ENCODE measurements around the gene EBI3. TPM values are rescaled to one million over a fixed set of nuclear protein-coding genes. Genes with fewer than 3 reads are reported as not detected.
"Not testable (repeated sequence)": the region's sequence is repeated elsewhere in the genome, so short reads cannot be mapped to it uniquely, and the experiment has no call there.

EBI3 gene
- total RNA-seq, 2 experiments from 2014 or later, result not detected

DNA sequence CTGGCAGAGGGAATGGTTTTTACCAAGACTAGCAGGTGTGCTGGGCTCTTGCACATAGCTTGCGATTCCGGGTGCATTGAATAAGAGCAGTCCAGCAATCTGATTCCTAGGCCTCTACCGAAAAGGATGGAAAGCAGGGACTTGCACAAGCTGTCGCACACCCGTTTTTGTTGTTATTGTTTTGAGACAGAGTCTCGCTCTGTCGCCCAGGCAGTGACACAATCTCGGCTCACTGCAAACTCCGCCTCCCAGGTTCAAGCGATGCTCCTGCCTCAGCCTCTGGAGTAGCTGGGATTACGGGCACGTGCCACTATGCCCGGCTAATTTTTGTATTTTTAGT lies 5.5 kb downstream of the EBI3 start:
- no peaks in the 10 kb centered on the region for H3K79me2 ChIP-seq (ENCODE audit: insufficient read depth, low read depth, low read length)
- H2AFZ ChIP-seq (ENCODE audit: low read length), result no peak overlapping the region
- no peak for DNase-seq (ENCODE audit: low spot score)
- intact Hi-C loops (cut with micrococcal nuclease; ENCODE audit: unreplicated experiment), result no loop called here
- no peak overlapping the region for H3K27ac ChIP-seq (ENCODE audit: low read depth, low read length, poor library complexity, severe bottlenecking)
- ChIA-PET POLR2A (no interaction called here), CTCF (ENCODE audit: unreplicated experiment) (interaction anchor here (0.5 kb wide), 1 partner anchor 170 kb away, joined by 3 read pairs; no protein-coding TSS in a partner anchor)
- TF ChIP-seq EZH2phosphoT487 (IDR thresholded peaks at IDR 0.05; ENCODE audit: borderline replicate concordance, low read depth, low read length) (no peak), CTCF (conservative IDR thresholded peaks at IDR 0.05; ENCODE audit: low read length) (no peak)
- no peaks in the 10 kb centered on the region for H3K4me1 ChIP-seq (ENCODE audit: insufficient read depth, low read length, poor library complexity, severe bottlenecking)
- no peaks in the 10 kb centered on the region for H3K9me3 ChIP-seq (ENCODE audit: low read length)
- no TSS peak for BruUV-seq (replicated peaks)
- no peak overlapping the region for H3K4me3 ChIP-seq (ENCODE audit: low read depth, low read length, poor library complexity, severe bottlenecking)
- H3K36me3 ChIP-seq (ENCODE audit: insufficient read depth, low read length), result no peaks in the 10 kb centered on the region
- no peak overlapping the region for H3K4me2 ChIP-seq (ENCODE audit: low read length)
- H4K20me1 ChIP-seq (ENCODE audit: insufficient read depth, low read length), result no peaks in the 10 kb centered on the region
- no peaks in the 10 kb centered on the region for H3K9me2 ChIP-seq (ENCODE audit: insufficient read depth, low read length)

GRCh38 chr19:4237510-4237909 lies 8.2 kb downstream of the EBI3 start:
- H3K79me2 ChIP-seq (ENCODE audit: insufficient read depth, low read depth, low read length); DNase-seq (ENCODE audit: low spot score); H2AFZ ChIP-seq (ENCODE audit: low read length); H3K4me2 ChIP-seq (ENCODE audit: low read length); BruUV-seq (replicated peaks); H3K27ac ChIP-seq (ENCODE audit: low read depth, low read length, poor library complexity, severe bottlenecking); H4K20me1 ChIP-seq (ENCODE audit: insufficient read depth, low read length); POLR2A ChIA-PET; H3K4me1 ChIP-seq (ENCODE audit: insufficient read depth, low read length, poor library complexity, severe bottlenecking); CTCF ChIA-PET (ENCODE audit: unreplicated experiment); H3K9me3 ChIP-seq (ENCODE audit: low read length); H3K9me2 ChIP-seq (ENCODE audit: insufficient read depth, low read length); intact Hi-C loops (cut with micrococcal nuclease; ENCODE audit: unreplicated experiment); H3K36me3 ChIP-seq (ENCODE audit: insufficient read depth, low read length); H3K4me3 ChIP-seq (ENCODE audit: low read depth, low read length, poor library complexity, severe bottlenecking): not testable (repeated sequence)

DNA sequence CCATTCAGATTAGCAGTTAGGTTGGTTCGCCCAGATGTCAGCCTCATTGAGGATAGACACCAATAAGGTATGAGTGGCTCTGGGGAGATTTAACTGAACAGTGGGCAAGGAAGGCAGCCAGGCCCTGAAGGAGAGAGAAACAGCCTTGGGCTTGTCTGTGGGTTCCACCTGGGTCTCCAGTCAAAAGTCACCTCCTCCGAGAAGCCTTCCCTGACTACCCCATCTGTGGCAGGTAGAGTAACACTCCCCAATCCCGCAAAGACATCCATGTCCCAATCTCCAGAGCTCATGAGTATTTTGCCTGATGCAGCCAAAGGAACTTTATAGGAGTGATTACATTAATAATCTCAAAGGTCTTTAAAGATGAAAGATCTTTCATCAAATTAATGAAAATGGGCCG lies 9.5 kb downstream of the EBI3 start:
- Histone ChIP-seq H3K9me3 (ENCODE audit: low read length) (peaks cover 5% of the 10 kb centered on the region; the same call in 1 of the 2 replicates), H3K9me2 (ENCODE audit: insufficient read depth, low read length) (no peaks in the 10 kb centered on the region), H3K4me2 (ENCODE audit: low read length) (no peak overlapping the region), H3K36me3 (ENCODE audit: insufficient read depth, low read length) (no peaks in the 10 kb centered on the region), H3K4me1 (ENCODE audit: insufficient read depth, low read length, poor library complexity, severe bottlenecking) (peaks cover 14% of the 10 kb centered on the region), H3K79me2 (ENCODE audit: insufficient read depth, low read depth, low read length) (no peaks in the 10 kb centered on the region), H3K27ac (ENCODE audit: low read depth, low read length, poor library complexity, severe bottlenecking) (no peak overlapping the region), H2AFZ (ENCODE audit: low read length) (no peak overlapping the region), H3K4me3 (ENCODE audit: low read depth, low read length, poor library complexity, severe bottlenecking) (no peak overlapping the region), H4K20me1 (ENCODE audit: insufficient read depth, low read length) (no peaks in the 10 kb centered on the region)
- TF ChIP-seq CTCF (conservative IDR thresholded peaks at IDR 0.05; ENCODE audit: low read length), result no peak
- TF ChIP-seq EZH2phosphoT487 (IDR thresholded peaks at IDR 0.05; ENCODE audit: borderline replicate concordance, low read depth, low read length), result no peak
- no peak for DNase-seq (ENCODE audit: low spot score)
- no TSS peak for BruUV-seq (replicated peaks)
- ChIA-PET CTCF (ENCODE audit: unreplicated experiment) (no interaction called here), POLR2A (no interaction called here)
- intact Hi-C loops (cut with micrococcal nuclease; ENCODE audit: unreplicated experiment), result no loop called here

Data from OCI-LY7 (cell line).